ENCODE results near the gene LRRC8B. TPM values are rescaled to one million over a fixed set of nuclear protein-coding genes. Genes with fewer than 3 reads are reported as not detected.

The LRRC8B gene
- total RNA-seq, 1 experiment from 2014 or later = 24.2 TPM

GRCh38 chr1:89523572-89524368 is 859 bp upstream of the LRRC8B start (continued):
- TF ChIP-seq E2F1 (CRISPR knock-in tag; IDR thresholded peaks at IDR 0.05) (0 out of 2 replicates have a peak, but pooled peaks have one; percentile 40), CTCF (IDR thresholded peaks at IDR 0.05) (no peak), NR1H2 (CRISPR knock-in tag; IDR thresholded peaks at IDR 0.05) (no peak; the same call in 1 of the 2 replicates), CBFB (CRISPR knock-in tag; IDR thresholded peaks at IDR 0.05; ENCODE audit: low read depth) (no peak), SMAD4 (CRISPR knock-in tag; IDR thresholded peaks at IDR 0.05) (peak; percentile 90), CREB1 (CRISPR knock-in tag; IDR thresholded peaks at IDR 0.05) (peak; percentile 43; the same call in 1 of the 2 replicates), FOXK1 (CRISPR knock-in tag; IDR thresholded peaks at IDR 0.05) (0 out of 2 replicates have a peak, but pooled peaks have one; percentile 9), GTF2I (CRISPR knock-in tag; conservative IDR thresholded peaks at IDR 0.05) (no peak), NR2C2 (CRISPR knock-in tag; IDR thresholded peaks at IDR 0.05) (peak; percentile 66; the same call in 1 of the 2 replicates), JUN (CRISPR knock-in tag; IDR thresholded peaks at IDR 0.05) (peak; percentile 38; the same call in 1 of the 2 replicates), CREM (CRISPR knock-in tag; IDR thresholded peaks at IDR 0.05) (no peak), MAX (CRISPR knock-in tag; IDR thresholded peaks at IDR 0.05) (peak; percentile 96; the same call in 1 of the 2 replicates), TEAD4 (CRISPR knock-in tag; IDR thresholded peaks at IDR 0.05) (peak; percentile 91), TP53 (CRISPR knock-in tag; IDR thresholded peaks at IDR 0.05) (no peak)

GRCh38 chr1:89525169-89525855 is 683 bp downstream of the LRRC8B start:
- DNase-seq (ENCODE audit: low spot score) = peak; percentile 69
- H3K27ac Mint-ChIP-seq = peak overlapping the region; percentile 97
- H3K4me3 Mint-ChIP-seq = peak overlapping the region; percentile 87; the same call in 1 of the 2 replicates
- H3K9me3 Mint-ChIP-seq = peaks cover 6% of the 10 kb centered on the region
- CTCF ChIA-PET = interaction anchor here (1.0 kb wide), 1 partner anchor 17 kb away, joined by 3 read pairs; no protein-coding TSS in a partner anchor
- no peaks in the 10 kb centered on the region for H3K27me3 Mint-ChIP-seq (ENCODE audit: low read depth)
- H3K36me3 Mint-ChIP-seq = peaks cover 5% of the 10 kb centered on the region; the same call in 1 of the 2 replicates
- POLR2A ChIA-PET = no interaction called here
- H3K4me1 Mint-ChIP-seq = peaks cover 29% of the 10 kb centered on the region
- peak; percentile 44 for ATAC-seq
- no peak for TF ChIP-seq ETV6 (CRISPR knock-in tag; IDR thresholded peaks at IDR 0.05)
- no peak for TF ChIP-seq CREM (CRISPR knock-in tag; IDR thresholded peaks at IDR 0.05)
- TF ChIP-seq TP53 (CRISPR knock-in tag; IDR thresholded peaks at IDR 0.05) = no peak
- TF ChIP-seq ZBTB21 (CRISPR knock-in tag; IDR thresholded peaks at IDR 0.05; ENCODE audit: borderline replicate concordance) = no peak
- TF ChIP-seq RORB (CRISPR knock-in tag; IDR thresholded peaks at IDR 0.05) = no peak
- no peak for TF ChIP-seq ZNF512 (CRISPR knock-in tag; IDR thresholded peaks at IDR 0.05; ENCODE audit: borderline replicate concordance)
- TF ChIP-seq ATF2 (CRISPR knock-in tag; IDR thresholded peaks at IDR 0.05; ENCODE audit: borderline replicate concordance, low read depth) = no peak
- TF ChIP-seq HMGA2 (CRISPR knock-in tag; IDR thresholded peaks at IDR 0.05) = no peak
- TF ChIP-seq IRF1 (CRISPR knock-in tag; IDR thresholded peaks at IDR 0.05) = no peak
- no peak for TF ChIP-seq ZNF416 (CRISPR knock-in tag; IDR thresholded peaks at IDR 0.05)
- TF ChIP-seq ERG (CRISPR knock-in tag; IDR thresholded peaks at IDR 0.05) = no peak
- no peak for TF ChIP-seq ZNF396 (CRISPR knock-in tag; IDR thresholded peaks at IDR 0.05; ENCODE audit: borderline replicate concordance)
- TF ChIP-seq ZBTB43 (CRISPR knock-in tag; IDR thresholded peaks at IDR 0.05) = peak; percentile 10; the same call in 1 of the 2 replicates

Data from WTC11 (cell line).